Liver (tissue), 9 donors: Measurements from ENCODE around the gene VSIG10. TPM values are rescaled to one million over a fixed set of nuclear protein-coding genes. Genes with fewer than 3 reads are reported as not detected.

Experiments used
- DNase-seq: peaks from one replicate; pipeline ENCODE4 v3.0.0-alpha.2; 2017; ENCODE audit warnings: low spot score
- H3K27ac ChIP-seq, 2 donors: one replicate each; pipeline ENCODE4 v1.7.0; 2013; ENCODE audit warnings: inconsistent platforms in 2 of 2, low read length in 2 of 2, control low read depth in 1 of 2, low read depth in 1 of 2, mild to moderate bottlenecking in 1 of 2
- H3K27me3 ChIP-seq, 4 donors: one replicate each; pipeline versions ENCODE4 v1.6.1 to v1.7.0; 2013; ENCODE audit warnings: low read length in 3 of 4, inconsistent platforms in 1 of 4, mild to moderate bottlenecking in 1 of 4, moderate library complexity in 1 of 4; ENCODE audit not compliant: control insufficient read depth in 4 of 4, insufficient read depth in 4 of 4
- H3K36me3 ChIP-seq, 4 donors: one replicate each; pipeline versions ENCODE4 v1.6.1 to v1.7.0; 2013; ENCODE audit warnings: low read length in 3 of 4, mild to moderate bottlenecking in 3 of 4, low read depth in 1 of 4, moderate library complexity in 1 of 4; ENCODE audit not compliant: control insufficient read depth in 4 of 4, insufficient read depth in 3 of 4
- H3K4me1 ChIP-seq, 4 donors: one replicate each; pipeline versions ENCODE4 v1.6.1 to v1.7.0; 2013; ENCODE audit warnings: low read length in 3 of 4, mild to moderate bottlenecking in 3 of 4, moderate library complexity in 1 of 4; ENCODE audit not compliant: control insufficient read depth in 4 of 4, insufficient read depth in 4 of 4
- H3K4me3 ChIP-seq, 3 donors: one replicate each; pipeline versions ENCODE4 v1.6.1 to v1.7.0; 2013; ENCODE audit warnings: low read length in 3 of 3, control low read depth in 1 of 3, low read depth in 1 of 3, mild to moderate bottlenecking in 1 of 3
- H3K9ac ChIP-seq, 2 donors: one replicate each; pipeline ENCODE4 v1.7.0; 2013; ENCODE audit warnings: low read length in 2 of 2, mild to moderate bottlenecking in 2 of 2, moderate library complexity in 2 of 2, control low read depth in 1 of 2, low read depth in 1 of 2
- H3K9me3 ChIP-seq, 4 donors: one replicate each; pipeline versions ENCODE4 v1.6.1 to v1.7.0; 2013; ENCODE audit warnings: low read length in 3 of 4; ENCODE audit not compliant: control insufficient read depth in 4 of 4
- ATF3 ChIP-seq: IDR thresholded peaks from 2 replicates; pipeline ENCODE4 v1.6.1; 2016; ENCODE audit warnings: antibody characterized with exemption
- CTCF ChIP-seq: fragments of 150-350 bp; IDR thresholded peaks from 2 replicates; pipeline ENCODE4 v1.5.1; 2017; ENCODE audit warnings: improper control_type of control experiment, low read depth, low read length; ENCODE audit not compliant: missing input control
- EGR1 ChIP-seq, 2 donors: IDR thresholded peaks; 2 replicates each; pipeline ENCODE4 v1.6.1; 2016 to 2018; ENCODE audit warnings: antibody characterized with exemption in 2 of 2, low read depth in 2 of 2
- FOXA1 ChIP-seq: IDR thresholded peaks from 2 replicates; pipeline ENCODE4 v1.6.1; 2016; ENCODE audit warnings: antibody characterized with exemption
- FOXA2 ChIP-seq: IDR thresholded peaks from 2 replicates; pipeline ENCODE4 v1.6.1; 2016; ENCODE audit warnings: antibody characterized with exemption
- GABPA ChIP-seq, 2 donors: IDR thresholded peaks in 1 of 2; conservative IDR thresholded peaks in 1 of 2; 2 replicates each; pipeline ENCODE4 v1.6.1; 2016; ENCODE audit warnings: antibody characterized with exemption in 2 of 2, mild to moderate bottlenecking in 1 of 2, moderate library complexity in 1 of 2
- HNF4A ChIP-seq, 2 donors: conservative IDR thresholded peaks; 2 replicates each; pipeline ENCODE4 v1.6.1; 2016; ENCODE audit warnings: antibody characterized with exemption in 2 of 2, mild to moderate bottlenecking in 2 of 2
- HNF4G ChIP-seq: IDR thresholded peaks from 2 replicates; pipeline ENCODE4 v1.6.1; 2016; ENCODE audit warnings: antibody characterized with exemption
- JUND ChIP-seq, 2 donors: IDR thresholded peaks; 2 replicates each; pipeline ENCODE4 v1.6.1; 2016; ENCODE audit warnings: antibody characterized with exemption in 2 of 2
- MAX ChIP-seq: IDR thresholded peaks from 2 replicates; pipeline ENCODE4 v1.6.1; 2016; ENCODE audit warnings: antibody characterized with exemption
- NR2F2 ChIP-seq: IDR thresholded peaks from 2 replicates; pipeline ENCODE4 v1.6.1; 2016; ENCODE audit warnings: antibody characterized with exemption
- RAD21 ChIP-seq, 2 donors: IDR thresholded peaks; 2 replicates each; pipeline ENCODE4 v1.6.1; 2016; ENCODE audit warnings: antibody characterized with exemption in 2 of 2, mild to moderate bottlenecking in 2 of 2
- REST ChIP-seq: IDR thresholded peaks from 2 replicates; pipeline ENCODE4 v1.6.1; 2016; ENCODE audit warnings: antibody characterized with exemption, mild to moderate bottlenecking
- RXRA ChIP-seq, 2 donors: IDR thresholded peaks; 2 replicates each; pipeline ENCODE4 v1.6.1; 2017 to 2018; ENCODE audit warnings: antibody characterized with exemption in 2 of 2, mild to moderate bottlenecking in 1 of 2
- SP1 ChIP-seq: IDR thresholded peaks from 2 replicates; pipeline ENCODE4 v1.6.1; 2018; ENCODE audit warnings: antibody characterized with exemption, mild to moderate bottlenecking
- TAF1 ChIP-seq: conservative IDR thresholded peaks from 2 replicates; pipeline ENCODE4 v1.6.1; 2016; ENCODE audit warnings: antibody characterized with exemption, mild to moderate bottlenecking
- YY1 ChIP-seq: IDR thresholded peaks from 2 replicates; pipeline ENCODE4 v1.6.1; 2016; ENCODE audit warnings: antibody characterized with exemption, mild to moderate bottlenecking
- ZBTB33 ChIP-seq: IDR thresholded peaks from 2 replicates; pipeline ENCODE4 v1.6.1; 2016; ENCODE audit warnings: antibody characterized with exemption
- WGBS: extraction: QIAGEN DNeasy Blood & Tissue Kit; methylation state at CpG from one replicate; pipeline ENCODE4 v1.1.7; 2013; 5-methylcytosine and 5-hydroxymethylcytosine counted together
- polyA plus RNA-seq, 2 donors: library from polyadenylated mRNA; stranded (reverse) in 1 of 2; unstranded in 1 of 2; fragments of 200-250 nt in 1 of 2; fragments of >200 nt in 1 of 2; fragmentation: Nextera tagmentation in 1 of 2; extraction: Ambion mirVana in 1 of 2; gene quantifications; one replicate each; pipeline versions ENCODE4 v1.2.1 to v1.2.3, GENCODE V29; 2013 to 2015
- total RNA-seq, 2 donors: library from RNA; depleted of rRNA; stranded (reverse); fragments of >200 nt; gene quantifications; one replicate each; pipeline ENCODE4 v1.2.3, GENCODE V29; 2014
- donor health status: healthy.
- donor health status: healthy.
- donor health status: healthy.
- donor health status: healthy.
- donor health status: healthy.

Gene VSIG10
- total and polyA plus RNA-seq, 4 donors: 9.8 to 16.4 (median 11.7) TPM

GRCh38 chr12:118145113-118145797, 41.4 kb upstream of the VSIG10 start:
- H3K9ac ChIP-seq: no peak overlapping the region
- DNase-seq: no peak
- no peak for TF ChIP-seq FOXA2
- no peak for TF ChIP-seq FOXA1
- no peak for TF ChIP-seq NR2F2
- no peak for TF ChIP-seq HNF4A (conservative IDR thresholded peaks at IDR 0.05)
- TF ChIP-seq ATF3: no peak
- TF ChIP-seq REST: no peak
- TF ChIP-seq YY1: no peak
- TF ChIP-seq MAX: no peak
- TF ChIP-seq CTCF: no peak
- TF ChIP-seq ZBTB33: no peak
- TF ChIP-seq JUND (IDR thresholded peaks at IDR 0.05): no peak
- TF ChIP-seq EGR1 (IDR thresholded peaks at IDR 0.05; ENCODE audit: low read depth in 2 of 2): no peak
- TF ChIP-seq RAD21 (IDR thresholded peaks at IDR 0.05): no peak
- no peak for TF ChIP-seq HNF4G
- no peak for TF ChIP-seq GABPA (IDR thresholded peaks at IDR 0.05 in 1 of 2, conservative IDR thresholded peaks at IDR 0.05 in 1 of 2)
- no peak for TF ChIP-seq TAF1
- TF ChIP-seq RXRA (IDR thresholded peaks at IDR 0.05): no peak
- no peak for TF ChIP-seq SP1
- peaks cover 7 to 36% (median 17%) of the 10 kb centered on the region in 4 donors for H3K4me1 ChIP-seq
- 89% methylated on average over 7 of the region's 7 CpGs for WGBS
- peaks cover 13 to 50% (median 36%) of the 10 kb centered on the region in 4 donors for H3K36me3 ChIP-seq
- H3K27ac ChIP-seq: no peak overlapping the region
- no peak overlapping the region for H3K4me3 ChIP-seq
- H3K9me3 ChIP-seq: no peaks in the 10 kb centered on the region
- H3K27me3 ChIP-seq: no peaks in the 10 kb centered on the region
